Amygdala (tissue), 56 donors: ENCODE results near the gene NTSR1.

Experiments used
- DNase-seq, 56 donors: peaks; one replicate each; lab custom pipeline; 2025; lab: John Stamatoyannopoulos, UW

The NTSR1 gene

DNA sequence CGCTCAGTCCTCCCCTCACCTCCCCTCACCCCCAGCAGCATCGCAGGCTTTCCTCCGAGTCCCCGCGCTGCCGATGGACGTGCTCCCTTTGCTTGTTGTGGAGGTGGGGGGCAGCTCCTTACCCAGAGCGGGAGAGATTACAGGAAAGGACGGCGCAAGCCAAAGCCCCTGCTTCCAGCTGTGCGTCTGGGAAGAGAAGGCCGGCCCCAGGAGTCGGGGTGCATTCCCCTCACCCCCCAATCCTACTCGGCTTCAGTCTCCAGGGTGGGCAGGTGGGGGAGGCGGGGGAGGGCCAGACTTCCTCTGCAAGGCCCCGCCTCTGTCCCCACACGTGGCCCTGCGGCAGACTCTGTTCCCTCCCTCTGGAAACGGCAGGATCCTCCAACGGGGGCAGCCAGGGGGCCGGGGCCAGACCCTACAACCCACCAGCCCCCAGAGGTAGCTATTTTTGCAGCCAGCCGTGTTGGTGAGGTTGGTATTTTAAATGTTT lies 43.6 kb downstream of the NTSR1 start:
- DNase-seq: no peak

DNA sequence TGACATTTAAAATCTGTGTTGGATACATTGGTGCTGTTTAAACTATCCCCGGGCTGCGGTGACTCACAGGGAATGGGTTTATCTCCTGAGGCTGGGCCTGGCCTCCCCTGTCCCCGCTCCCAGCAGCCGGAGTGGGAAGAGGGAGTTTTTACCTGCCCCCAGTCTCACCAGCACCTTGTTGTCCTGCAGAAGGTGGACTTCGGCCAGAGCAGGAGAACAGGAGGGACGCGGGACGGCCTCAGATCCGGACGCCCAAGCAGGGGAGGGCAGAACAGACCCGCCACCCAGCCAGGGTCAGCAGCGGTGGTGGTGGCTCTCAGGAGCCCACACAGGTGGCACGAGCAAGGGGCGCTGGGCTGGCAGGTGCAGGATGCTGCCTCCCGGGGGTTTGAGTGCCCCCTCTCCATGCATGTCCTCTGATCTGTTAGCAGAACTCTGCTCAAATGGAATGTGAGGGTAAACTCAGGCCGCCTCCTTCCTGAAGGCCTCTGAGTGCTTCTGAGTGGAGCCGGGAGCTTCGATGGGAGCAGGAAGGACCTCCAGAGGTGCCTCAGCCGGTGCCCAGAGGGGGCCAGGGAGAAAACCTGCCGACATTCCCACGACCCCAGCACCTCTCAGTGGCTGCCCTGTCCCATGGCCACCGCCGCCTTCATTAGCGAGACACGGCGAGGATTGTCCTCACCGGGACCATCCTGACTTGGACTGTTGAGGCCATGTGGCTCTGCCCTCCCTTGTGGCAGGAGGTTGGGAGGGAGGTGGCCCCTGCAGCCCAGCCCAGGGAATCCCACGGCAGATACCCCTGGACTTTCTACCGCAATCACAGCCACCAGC lies 44.2 kb downstream of the NTSR1 start:
- no peak for DNase-seq

DNA sequence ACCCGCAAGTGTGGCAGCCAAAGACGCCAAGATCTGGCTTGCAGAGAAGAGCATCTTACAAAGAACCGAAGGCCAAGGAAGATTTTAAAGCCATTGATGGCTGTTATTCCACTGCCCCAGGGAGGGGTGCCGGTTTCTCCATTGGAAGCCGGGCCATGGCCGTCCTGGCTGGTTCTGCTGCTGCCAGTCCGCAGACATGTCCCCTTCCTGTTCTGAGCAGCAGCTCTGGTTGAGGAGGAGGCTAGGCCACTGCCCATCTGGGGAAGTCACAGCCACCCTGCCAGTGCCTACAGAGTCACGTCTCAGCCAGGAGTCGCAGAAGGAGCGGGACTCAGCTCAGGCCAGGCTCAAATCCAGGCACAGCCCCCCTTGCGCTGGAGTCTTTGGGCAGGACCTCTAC lies 45.0 kb downstream of the NTSR1 start:
- no peak for DNase-seq

DNA sequence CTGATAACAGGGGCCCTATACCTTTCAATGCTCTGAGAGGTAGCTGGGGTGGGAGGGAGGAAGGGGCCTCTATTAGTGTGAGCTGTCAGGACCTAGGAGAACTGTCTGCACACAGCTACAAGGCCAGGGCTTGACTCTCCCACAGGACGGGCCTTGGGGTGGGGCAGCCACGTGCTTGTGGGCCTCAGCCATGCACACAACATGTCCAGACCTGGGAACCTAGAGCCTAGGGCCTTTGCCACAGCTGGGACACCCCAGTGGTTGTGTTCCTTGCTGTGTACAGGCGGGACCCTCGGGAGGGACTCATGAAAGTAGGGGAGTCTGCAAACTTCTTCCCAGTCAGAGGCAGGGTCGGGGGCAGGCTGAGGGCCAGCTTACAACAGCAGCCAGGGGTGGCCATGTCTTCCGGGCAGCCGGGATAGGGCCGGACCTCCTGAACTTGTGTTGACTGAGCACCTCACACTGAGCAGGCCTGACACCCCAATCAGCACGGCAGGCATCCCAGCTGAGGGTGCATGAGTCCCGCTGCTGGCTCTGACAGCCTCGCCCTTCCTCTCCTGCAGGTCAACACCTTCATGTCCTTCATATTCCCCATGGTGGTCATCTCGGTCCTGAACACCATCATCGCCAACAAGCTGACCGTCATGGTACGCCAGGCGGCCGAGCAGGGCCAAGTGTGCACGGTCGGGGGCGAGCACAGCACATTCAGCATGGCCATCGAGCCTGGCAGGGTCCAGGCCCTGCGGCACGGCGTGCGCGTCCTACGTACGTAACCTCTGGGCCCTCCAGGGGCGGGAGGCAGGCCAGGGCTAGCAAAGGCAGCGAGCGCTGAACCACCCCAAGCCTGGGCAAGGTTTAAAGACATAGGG lies 45.7 kb downstream of the NTSR1 start:
- no peak for DNase-seq

DNA sequence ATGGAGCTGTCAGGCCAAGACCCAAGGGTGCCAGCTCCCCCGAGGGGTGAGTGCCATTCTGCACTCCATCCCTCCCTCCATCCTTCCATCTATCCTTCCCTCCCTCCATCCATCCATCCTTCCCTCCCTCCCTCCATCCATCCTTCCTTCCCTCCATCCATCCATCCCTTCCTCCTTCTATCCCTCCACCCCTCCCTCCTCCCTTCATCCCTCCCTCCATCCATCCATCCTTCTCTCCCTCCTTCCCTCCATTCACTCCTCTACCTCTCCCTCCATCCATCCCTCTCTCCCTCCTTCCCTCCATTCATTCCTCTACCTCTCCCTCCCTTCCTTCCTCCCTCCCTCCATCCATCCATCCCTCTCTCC lies 46.3 kb downstream of the NTSR1 start:
- DNase-seq: no peak

DNA sequence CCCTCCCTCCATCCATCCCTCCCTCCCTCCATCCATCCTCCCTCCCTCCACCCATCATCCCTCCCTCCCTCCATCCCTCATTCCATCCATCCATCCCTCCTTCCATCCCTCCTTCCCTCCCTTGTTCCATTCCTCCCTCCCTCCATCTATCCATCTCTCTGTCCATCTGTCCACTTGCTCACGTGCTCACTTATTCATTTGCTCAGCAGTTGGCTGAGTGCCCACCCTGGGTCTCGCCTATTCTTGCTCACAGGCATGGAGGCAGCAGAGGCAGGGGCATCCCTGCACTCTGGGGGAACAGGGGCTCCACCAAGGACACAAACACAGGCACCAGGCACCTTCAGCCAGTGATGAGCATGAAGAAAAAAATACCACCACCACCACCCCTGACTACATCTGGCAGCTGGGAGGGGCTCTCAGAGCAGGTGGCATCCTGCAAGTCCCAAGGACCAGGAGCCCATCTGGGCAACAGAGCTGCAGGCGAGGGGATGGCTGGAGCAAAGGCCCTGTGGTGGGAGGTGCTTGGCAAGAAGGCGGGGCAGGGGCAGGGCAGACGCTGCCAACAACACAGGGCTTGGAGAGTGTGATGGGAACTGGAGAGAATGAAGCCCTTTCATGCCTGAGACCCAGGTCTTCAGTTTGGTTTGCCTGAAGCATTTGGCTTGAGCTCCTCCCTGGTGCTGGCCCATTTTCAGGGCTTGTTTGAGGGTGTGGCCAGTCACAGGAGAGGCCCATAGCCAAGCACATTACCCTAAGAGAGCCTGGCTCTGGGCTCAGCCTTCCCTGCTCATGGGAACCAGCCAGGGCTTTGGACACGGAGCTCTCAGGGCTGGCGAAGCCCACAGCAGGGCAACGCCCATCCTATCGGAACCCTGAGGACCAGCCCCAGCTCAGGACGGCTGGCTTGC lies 47.4 kb downstream of the NTSR1 start:
- DNase-seq: no peak

DNA sequence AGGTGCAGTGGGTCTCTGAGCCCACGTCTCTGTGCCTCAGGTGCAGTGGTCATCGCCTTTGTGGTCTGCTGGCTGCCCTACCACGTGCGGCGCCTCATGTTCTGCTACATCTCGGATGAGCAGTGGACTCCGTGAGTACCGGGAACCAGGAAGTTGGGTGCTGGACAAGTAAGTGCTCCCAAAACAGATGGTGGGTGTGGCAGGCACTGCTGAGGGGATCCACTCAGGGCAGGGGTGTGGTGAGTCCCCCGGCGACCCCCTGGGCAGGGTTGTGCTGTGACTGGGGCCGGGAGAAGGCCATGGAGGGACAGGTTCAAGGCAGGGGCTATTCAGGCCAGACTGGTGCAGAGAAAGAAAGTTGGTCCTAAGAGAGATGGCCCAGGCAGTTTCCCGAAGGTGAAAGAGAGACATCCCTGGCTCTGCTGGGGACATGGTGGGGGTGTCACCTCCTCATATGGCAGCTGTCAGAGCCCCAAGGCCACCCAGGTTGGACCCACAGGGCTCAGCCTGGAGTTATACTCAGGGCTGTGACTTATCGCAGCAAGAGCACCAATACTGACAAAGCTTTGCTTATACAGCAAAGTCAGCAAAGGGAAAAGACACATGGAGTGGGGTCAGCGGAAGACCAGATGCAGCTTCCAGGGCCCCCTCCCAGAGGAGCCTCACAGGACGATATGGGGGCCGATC lies 49.7 kb downstream of the NTSR1 start:
- no peak for DNase-seq

DNA sequence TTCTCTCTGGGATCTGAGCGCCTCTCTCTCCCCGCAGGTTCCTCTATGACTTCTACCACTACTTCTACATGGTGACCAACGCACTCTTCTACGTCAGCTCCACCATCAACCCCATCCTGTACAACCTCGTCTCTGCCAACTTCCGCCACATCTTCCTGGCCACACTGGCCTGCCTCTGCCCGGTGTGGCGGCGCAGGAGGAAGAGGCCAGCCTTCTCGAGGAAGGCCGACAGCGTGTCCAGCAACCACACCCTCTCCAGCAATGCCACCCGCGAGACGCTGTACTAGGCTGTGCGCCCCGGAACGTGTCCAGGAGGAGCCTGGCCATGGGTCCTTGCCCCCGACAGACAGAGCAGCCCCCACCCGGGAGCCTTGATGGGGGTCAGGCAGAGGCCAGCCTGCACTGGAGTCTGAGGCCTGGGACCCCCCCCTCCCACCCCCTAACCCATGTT lies 51.4 kb downstream of the NTSR1 start:
- DNase-seq: no peak

DNA sequence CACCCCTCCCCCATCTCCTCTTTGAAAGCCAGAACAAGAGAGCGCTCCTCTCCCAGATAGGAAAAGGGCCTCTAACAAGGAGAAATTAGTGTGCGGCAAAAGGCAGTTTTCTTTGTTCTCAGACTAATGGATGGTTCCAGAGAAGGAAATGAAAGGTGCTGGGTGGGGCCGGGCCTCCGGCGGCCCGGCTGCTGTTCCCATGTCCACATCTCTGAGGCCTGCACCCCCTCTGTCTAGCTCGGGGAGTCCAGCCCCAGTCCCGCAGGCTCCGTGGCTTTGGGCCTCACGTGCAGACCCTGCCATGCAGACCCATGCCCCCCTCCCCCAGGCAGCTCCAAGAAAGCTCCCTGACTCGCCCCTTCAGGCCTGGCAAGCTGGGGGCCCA lies 51.8 kb downstream of the NTSR1 start:
- DNase-seq: no peak

DNA sequence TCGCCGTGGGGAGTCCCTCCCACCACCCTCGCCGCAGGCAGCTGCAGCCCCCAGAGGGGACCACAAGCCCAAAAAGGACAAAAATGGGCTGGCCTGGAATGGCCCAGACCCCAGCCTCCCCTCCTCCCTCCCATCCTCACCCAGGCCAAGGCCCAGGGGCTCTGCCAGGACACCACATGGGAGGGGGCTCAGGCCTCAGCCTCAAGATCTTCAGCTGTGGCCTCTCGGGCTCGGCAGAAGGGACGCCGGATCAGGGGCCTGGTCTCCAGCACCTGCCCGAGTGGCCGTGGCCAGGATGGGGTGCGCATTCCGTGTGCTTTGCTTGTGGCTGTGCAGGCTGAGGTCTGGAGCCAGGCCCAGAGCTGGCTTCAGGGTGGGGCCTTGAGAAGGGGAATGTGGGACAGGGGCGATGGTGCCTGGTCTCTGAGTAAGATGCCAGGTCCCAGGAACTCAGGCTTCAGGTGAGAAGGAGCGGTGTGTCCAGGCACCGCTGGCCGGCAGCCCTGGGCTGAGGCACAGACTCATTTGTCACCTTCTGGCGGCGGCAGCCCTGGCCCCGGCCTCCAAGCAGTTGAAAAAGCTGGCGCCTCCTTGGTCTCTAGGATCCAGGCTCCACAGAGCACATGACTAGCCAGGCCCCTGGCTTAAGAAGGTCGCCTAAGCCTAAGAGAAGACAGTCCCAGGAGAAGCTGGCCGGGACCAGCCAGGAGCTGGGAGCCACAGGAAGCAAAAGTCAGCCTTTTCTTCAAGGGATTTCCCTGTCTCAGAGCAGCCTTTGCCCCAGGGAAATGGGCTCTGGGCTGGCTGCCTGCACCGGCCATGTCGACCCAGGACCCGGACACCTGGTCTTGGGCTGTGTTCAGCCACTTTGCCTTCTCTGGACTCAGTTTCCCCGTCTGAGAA lies 52.5 kb downstream of the NTSR1 start:
- DNase-seq: no peak

DNA sequence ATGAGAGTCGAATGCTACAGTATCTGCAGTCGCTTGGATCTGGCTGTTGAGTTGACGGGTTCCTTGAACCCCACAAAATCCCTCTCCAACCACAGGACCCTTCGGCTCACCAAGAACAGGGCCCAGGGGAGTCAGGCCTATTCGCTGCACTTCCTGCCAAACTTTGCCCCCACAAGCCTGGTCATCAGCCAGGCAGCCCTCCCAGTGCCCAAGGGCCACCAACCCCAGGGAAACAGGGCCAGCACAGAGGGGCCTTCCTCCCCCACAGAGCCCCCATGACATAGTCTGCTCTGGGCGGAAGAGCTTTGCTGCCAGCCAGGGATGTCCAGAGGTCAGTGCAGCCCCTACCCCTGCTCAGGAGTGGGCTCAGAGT lies 53.1 kb downstream of the NTSR1 start:
- no peak for DNase-seq

DNA sequence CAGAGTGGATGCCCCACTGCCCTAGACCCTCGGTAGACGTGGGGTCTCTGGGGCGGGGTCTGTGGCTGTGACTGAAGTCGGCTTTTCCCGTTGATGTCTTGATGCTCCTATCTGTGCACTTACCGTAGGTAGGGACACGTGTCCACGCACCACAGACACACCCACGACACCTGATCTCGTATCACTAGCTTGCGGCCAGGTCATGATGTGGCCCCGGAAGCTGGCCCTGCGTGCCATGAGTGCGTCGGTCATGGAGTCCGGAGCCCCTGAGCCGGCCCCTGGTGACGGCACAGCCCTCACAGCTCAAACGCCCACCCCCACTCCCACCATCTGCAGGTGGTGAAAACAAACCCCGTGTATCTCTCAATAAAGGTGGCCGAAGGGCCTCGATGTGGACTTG lies 53.7 kb downstream of the NTSR1 start:
- no peak for DNase-seq

DNA sequence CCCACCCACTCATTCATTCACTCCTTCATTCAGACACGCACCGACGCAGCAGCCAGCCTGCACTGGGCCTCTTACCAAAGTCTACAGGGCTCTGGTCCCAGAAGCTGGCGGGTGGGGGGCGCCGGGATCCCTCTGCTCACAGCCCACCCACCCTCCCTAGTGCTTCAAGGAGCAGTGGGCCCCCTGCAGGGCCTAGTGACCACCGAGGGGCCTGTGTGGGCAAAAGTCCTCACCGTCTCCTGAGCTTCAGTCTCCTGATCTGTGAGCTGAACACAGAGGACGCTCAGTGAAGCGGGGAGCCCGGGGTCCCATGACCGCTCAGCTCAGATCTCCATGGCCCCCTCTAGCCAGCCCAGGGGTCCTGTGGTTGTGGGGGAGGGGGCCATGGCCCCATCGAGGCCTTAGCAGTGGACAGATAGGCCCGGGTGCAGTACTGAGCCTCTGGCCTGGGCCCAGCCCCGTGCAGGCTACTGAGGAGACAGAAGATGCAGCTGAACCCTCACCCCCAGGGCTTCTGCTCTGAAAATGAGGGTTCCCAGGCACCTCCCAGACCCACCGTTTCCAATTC lies 54.2 kb downstream of the NTSR1 start:
- DNase-seq: no peak

DNA sequence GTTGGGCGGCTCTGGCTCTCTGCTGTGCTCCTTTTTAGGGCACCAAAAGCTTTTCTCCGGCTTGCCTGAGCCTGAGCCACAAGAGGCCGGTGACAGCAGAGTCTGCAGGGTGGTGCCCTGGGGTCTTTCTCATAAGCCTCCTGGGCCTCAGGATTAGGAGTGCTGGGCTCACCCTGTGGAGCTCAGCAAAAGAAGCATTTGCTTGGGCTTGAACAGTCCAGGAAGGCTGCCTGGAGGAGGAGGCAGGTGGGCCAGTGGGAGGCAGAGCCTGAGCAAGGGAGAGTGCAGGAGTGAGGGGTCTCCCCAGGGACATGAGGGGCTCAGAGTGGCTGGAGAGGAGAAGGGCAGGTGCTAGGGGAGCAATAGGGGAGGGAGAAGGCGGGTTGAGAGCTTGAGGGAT lies 54.8 kb downstream of the NTSR1 start:
- DNase-seq: no peak

DNA sequence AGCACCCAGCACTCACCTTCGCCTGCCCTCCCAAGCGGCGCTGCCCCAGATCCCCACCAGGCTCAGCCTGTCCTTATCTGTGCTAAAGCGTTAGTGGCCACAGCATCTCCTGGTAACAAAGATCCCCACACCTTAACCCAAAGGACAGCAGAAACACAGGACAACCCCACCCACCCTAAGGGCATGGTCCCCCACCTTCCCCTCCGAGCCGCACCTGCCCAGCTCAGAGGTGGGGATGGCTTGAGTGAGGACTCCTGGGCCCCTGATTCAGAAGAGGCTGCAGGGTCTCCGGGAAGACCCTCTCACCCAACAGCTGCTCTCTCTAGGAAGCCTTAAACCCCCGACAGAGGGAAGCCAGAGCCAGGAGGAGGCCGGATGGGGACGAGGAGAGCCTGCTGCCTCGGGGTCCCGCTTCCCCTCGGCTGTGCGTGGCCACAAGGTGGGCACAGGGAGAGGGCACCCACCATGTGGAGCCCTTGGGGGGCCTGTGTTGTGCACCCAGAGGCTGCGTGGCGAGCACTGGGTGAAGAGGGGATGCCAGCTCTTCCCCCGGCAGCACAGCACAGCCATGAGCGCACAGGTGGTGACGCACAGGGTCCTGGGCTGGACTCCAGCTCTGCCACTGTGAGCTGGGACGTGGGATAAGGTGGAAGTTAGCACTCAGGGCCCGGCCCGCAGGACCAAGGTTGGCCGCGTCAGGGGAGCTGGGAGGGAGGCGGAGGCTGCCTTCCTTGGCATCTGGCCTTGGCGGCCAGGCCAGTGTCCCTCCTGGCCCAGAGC lies 55.7 kb downstream of the NTSR1 start:
- DNase-seq: no peak

DNA sequence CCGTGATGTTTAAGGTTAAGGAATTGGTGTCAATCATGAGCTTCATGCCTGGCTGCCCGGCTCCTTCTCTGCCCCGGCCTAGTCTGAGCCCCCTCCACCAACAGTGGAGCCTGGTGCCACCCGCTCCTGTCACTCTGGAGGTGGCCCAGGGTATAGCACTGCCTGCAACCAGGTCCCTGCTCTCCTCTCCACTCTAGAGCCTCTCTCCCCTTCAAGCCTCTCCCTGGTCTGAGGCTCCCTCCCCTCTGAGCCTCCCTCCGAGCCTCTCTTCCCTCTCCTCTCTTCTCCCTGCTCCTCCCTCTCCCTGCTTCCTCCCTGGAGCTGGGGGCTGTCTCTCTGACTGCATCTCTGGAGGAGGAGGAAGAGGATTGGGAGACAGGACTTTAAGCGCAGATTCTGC lies 56.4 kb downstream of the NTSR1 start:
- no peak for DNase-seq

DNA sequence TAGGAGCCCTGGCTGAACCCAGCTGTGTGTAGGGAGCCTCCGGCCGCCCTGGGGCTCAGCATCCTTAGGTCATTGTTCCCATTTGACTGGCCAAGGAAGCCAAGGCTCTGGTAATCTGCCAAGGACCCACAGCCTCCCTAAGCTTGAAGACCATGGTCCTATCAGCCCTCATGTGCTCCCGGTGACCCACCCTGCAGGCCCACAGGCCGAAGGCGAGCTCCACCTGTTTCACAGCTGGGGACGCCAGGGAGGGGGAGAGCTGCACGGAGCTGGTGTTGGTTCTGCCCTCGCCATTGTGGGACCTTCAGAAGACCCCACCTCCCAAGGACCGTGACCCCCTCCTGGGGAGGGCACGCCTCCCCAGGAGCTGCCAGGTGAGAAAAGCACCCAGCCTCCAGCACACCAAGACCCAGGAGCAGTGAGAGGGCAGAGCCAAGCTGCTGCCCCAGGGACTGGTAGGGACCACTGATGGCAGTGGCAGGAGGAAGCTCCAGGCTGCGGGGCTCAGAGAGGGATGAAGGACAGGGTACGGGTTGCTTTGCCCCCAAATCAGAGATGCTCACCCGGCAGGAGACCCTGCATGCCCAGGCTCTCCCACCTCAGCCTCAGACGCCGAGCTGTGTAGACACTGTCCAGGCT lies 56.9 kb downstream of the NTSR1 start:
- no peak for DNase-seq
